Type B pancreatic cell (in vitro differentiated cells): Measurements from ENCODE around the gene KAT8. TPM values are rescaled to one million over a fixed set of nuclear protein-coding genes. Genes with fewer than 3 reads are reported as not detected.
"Not testable (repeated sequence)": the region's sequence is repeated elsewhere in the genome, so short reads cannot be mapped to it uniquely, and the experiment has no call there.

Experiments used
- DNase-seq: peaks from one replicate; pipeline ENCODE4 v3.0.0; 2021; ENCODE audit warnings: mixed read lengths; ENCODE audit not compliant: unreplicated experiment; ENCODE audit errors: extremely low spot score
- H3K27ac Mint-ChIP-seq: 2 replicates; pipeline ENCODE4 v1.8.0; 2021; ENCODE audit warnings: mild to moderate bottlenecking, mixed read lengths
- H3K27me3 Mint-ChIP-seq: 2 replicates; pipeline ENCODE4 v1.8.0; 2021; ENCODE audit warnings: mixed read lengths
- H3K36me3 Mint-ChIP-seq: 2 replicates; pipeline ENCODE4 v1.8.0; 2021; ENCODE audit warnings: mixed read lengths
- H3K4me1 Mint-ChIP-seq: one replicate; pipeline ENCODE4 v1.8.0; 2021; ENCODE audit warnings: mixed read lengths; ENCODE audit not compliant: unreplicated experiment
- H3K4me3 Mint-ChIP-seq: 2 replicates; pipeline ENCODE4 v1.8.0; 2021; ENCODE audit warnings: mild to moderate bottlenecking, mixed read lengths
- H3K9me3 Mint-ChIP-seq: 2 replicates; pipeline ENCODE4 v1.8.0; 2021; ENCODE audit warnings: mixed read lengths
- CTCF ChIP-seq: fragments of 200-600 bp; sonication (generic); conservative IDR thresholded peaks from 2 replicates; pipeline ENCODE4 v1.5.0; 2021; ENCODE audit warnings: antibody characterized with exemption, mild to moderate bottlenecking
- total RNA-seq: library from RNA; stranded (reverse); gene quantifications from 2 replicates; pipeline ENCODE4 v1.2.1, GENCODE V29; 2021; ENCODE audit warnings: low replicate concordance

The KAT8 gene
- total RNA-seq, 1 donor from 2014 or later = 70.3 TPM

- no peak for DNase-seq
- peak overlapping the region; percentile 87 for H3K27ac Mint-ChIP-seq
Observed at GRCh38 chr16:31138621-31139578, 21.4 kb downstream of the KAT8 start.

GRCh38 chr16:31141071-31141469, 23.6 kb downstream of the KAT8 start:
- H3K36me3 Mint-ChIP-seq, H3K27me3 Mint-ChIP-seq, DNase-seq, H3K9me3 Mint-ChIP-seq: not testable (repeated sequence)
- Mint-ChIP-seq H3K27ac (peak overlapping the region; percentile 92), H3K4me3 (peak overlapping the region; percentile 67), H3K4me1 (peaks cover 12% of the 10 kb centered on the region)

More at GRCh38 chr16:31138621-31139578, 21.4 kb downstream of the KAT8 start:
- H3K4me3 Mint-ChIP-seq = peak overlapping the region; percentile 74
- no peak for TF ChIP-seq CTCF
- H3K36me3 Mint-ChIP-seq = no peaks in the 10 kb centered on the region
- no peaks in the 10 kb centered on the region for H3K9me3 Mint-ChIP-seq
- peaks cover 21% of the 10 kb centered on the region for H3K4me1 Mint-ChIP-seq
- H3K27me3 Mint-ChIP-seq = peaks cover 6% of the 10 kb centered on the region

GRCh38 chr16:31141489-31142108, 24.1 kb downstream of the KAT8 start:
- H3K4me3 Mint-ChIP-seq = peak overlapping the region; percentile 86
- peaks cover 9% of the 10 kb centered on the region for H3K4me1 Mint-ChIP-seq
- no peak for DNase-seq
- H3K36me3 Mint-ChIP-seq = no peaks in the 10 kb centered on the region
- peaks cover 7% of the 10 kb centered on the region for H3K27me3 Mint-ChIP-seq
- peak overlapping the region; percentile 92 for H3K27ac Mint-ChIP-seq
- no peaks in the 10 kb centered on the region for H3K9me3 Mint-ChIP-seq
- no peak for TF ChIP-seq CTCF

- peak; percentile 99 for TF ChIP-seq CTCF
- H3K27ac Mint-ChIP-seq = peak overlapping the region; percentile 92
- peaks cover 9% of the 10 kb centered on the region for H3K4me1 Mint-ChIP-seq
- H3K27me3 Mint-ChIP-seq = peaks cover 15% of the 10 kb centered on the region
- H3K36me3 Mint-ChIP-seq = no peaks in the 10 kb centered on the region
- H3K9me3 Mint-ChIP-seq = no peaks in the 10 kb centered on the region
- peak overlapping the region; percentile 86 for H3K4me3 Mint-ChIP-seq
- DNase-seq = peak; percentile 99
Observed at GRCh38 chr16:31142109-31143010, 24.9 kb downstream of the KAT8 start.

- TF ChIP-seq CTCF = no peak
- peaks cover 22% of the 10 kb centered on the region for H3K27me3 Mint-ChIP-seq
- no peaks in the 10 kb centered on the region for H3K9me3 Mint-ChIP-seq
- H3K4me1 Mint-ChIP-seq = peaks cover 9% of the 10 kb centered on the region
- no peaks in the 10 kb centered on the region for H3K36me3 Mint-ChIP-seq
- peak overlapping the region; percentile 70 for H3K4me3 Mint-ChIP-seq
- no peak for DNase-seq
- H3K27ac Mint-ChIP-seq = no peak overlapping the region
Observed at GRCh38 chr16:31143011-31143693, 25.7 kb downstream of the KAT8 start.
